ENCODE measurements around the gene MTUS2.

DNA sequence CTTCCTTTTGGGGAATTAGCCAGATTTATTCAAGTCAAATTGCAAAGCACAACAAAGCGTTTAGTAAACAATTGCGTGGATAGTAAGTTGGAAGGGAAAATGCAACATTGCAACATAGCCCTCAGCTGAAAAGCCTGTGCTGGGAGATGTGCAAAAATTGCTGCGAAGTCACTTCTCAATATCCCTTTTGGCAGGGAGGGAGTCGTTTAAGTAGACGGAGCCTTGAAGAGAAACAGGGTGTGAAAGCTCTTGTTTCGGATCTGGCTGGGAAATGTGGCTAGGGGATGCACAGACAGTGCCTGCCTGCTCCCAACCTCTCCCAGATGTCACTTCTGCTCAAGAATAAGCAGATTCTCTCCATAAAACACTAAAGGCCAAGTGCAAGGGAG is 718.5 kb downstream of the MTUS2 start:
- TF ChIP-seq POLR2A (IDR thresholded peaks at IDR 0.05), result no peak
- TF ChIP-seq, protein P1, sequence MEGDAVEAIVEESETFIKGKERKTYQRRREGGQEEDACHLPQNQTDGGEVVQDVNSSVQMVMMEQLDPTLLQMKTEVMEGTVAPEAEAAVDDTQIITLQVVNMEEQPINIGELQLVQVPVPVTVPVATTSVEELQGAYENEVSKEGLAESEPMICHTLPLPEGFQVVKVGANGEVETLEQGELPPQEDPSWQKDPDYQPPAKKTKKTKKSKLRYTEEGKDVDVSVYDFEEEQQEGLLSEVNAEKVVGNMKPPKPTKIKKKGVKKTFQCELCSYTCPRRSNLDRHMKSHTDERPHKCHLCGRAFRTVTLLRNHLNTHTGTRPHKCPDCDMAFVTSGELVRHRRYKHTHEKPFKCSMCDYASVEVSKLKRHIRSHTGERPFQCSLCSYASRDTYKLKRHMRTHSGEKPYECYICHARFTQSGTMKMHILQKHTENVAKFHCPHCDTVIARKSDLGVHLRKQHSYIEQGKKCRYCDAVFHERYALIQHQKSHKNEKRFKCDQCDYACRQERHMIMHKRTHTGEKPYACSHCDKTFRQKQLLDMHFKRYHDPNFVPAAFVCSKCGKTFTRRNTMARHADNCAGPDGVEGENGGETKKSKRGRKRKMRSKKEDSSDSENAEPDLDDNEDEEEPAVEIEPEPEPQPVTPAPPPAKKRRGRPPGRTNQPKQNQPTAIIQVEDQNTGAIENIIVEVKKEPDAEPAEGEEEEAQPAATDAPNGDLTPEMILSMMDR (IDR thresholded peaks at IDR 0.05), result no peak

Data from body of pancreas (tissue), 4 donors.